GM23338 (cell line): ENCODE results near the gene TRPC5OS. TPM values are rescaled to one million over a fixed set of nuclear protein-coding genes. Genes with fewer than 3 reads are reported as not detected.
A peak's percentile ranks its signal among the peaks of the same experiment; 100 is the strongest.

Experiments used
- ATAC-seq: fragments of 200-7000 bp; cut with Tn5 transposase; 3 replicates; pipeline ENCODE4 v1.9.1; 2020
- DNase-seq: peaks from one replicate; pipeline ENCODE4 v3.0.0-alpha.2; 2015; ENCODE audit warnings: low spot score
- H2AFZ ChIP-seq: fragments of 200-600 bp; sonication (generic); 2 replicates; pipeline ENCODE4 v1.8.0; 2016; ENCODE audit warnings: antibody characterized with exemption, mild to moderate bottlenecking, moderate library complexity
- H3F3A ChIP-seq: fragments of 200-600 bp; sonication (generic); replicated peaks from 2 replicates; pipeline ENCODE4 v1.8.0; 2017; ENCODE audit warnings: antibody characterized with exemption, mixed run types, low read depth
- H3K27ac ChIP-seq: fragments of 200-600 bp; sonication (generic); 2 replicates; pipeline ENCODE4 v1.6.1; 2016; ENCODE audit warnings: low read depth
- H3K27me3 ChIP-seq: fragments of 200-600 bp; sonication (generic); 2 replicates; pipeline ENCODE4 v1.8.0; 2016; ENCODE audit warnings: mild to moderate bottlenecking, mixed run types, moderate library complexity; ENCODE audit not compliant: insufficient read depth
- H3K36me3 ChIP-seq: fragments of 200-600 bp; sonication (generic); 2 replicates; pipeline ENCODE4 v1.8.0; 2016; ENCODE audit warnings: mild to moderate bottlenecking; ENCODE audit not compliant: insufficient read depth
- H3K4me1 ChIP-seq: fragments of 200-600 bp; sonication (generic); 2 replicates; pipeline ENCODE4 v1.8.0; 2016; ENCODE audit warnings: mild to moderate bottlenecking, moderate library complexity; ENCODE audit not compliant: insufficient read depth
- H3K4me2 ChIP-seq: fragments of 200-600 bp; sonication (generic); 2 replicates; pipeline ENCODE4 v1.7.1; 2017; ENCODE audit warnings: mixed run types
- H3K4me3 ChIP-seq: fragments of 200-600 bp; sonication (generic); 2 replicates; pipeline ENCODE4 v1.6.1; 2016; ENCODE audit warnings: mixed run types
- H3K79me2 ChIP-seq: fragments of 200-600 bp; sonication (generic); replicated peaks from 2 replicates; pipeline ENCODE4 v1.8.0; 2017; ENCODE audit warnings: mild to moderate bottlenecking; ENCODE audit not compliant: insufficient read depth
- H3K9me2 ChIP-seq: fragments of 200-600 bp; sonication (generic); 2 replicates; pipeline ENCODE4 v1.8.0; 2017; ENCODE audit not compliant: insufficient read depth
- H4K20me1 ChIP-seq: fragments of 200-600 bp; sonication (generic); replicated peaks from 2 replicates; pipeline ENCODE4 v1.8.0; 2017; ENCODE audit warnings: mild to moderate bottlenecking; ENCODE audit not compliant: insufficient read depth
- H3K27ac Mint-ChIP-seq: 2 replicates; pipeline ENCODE4 v1.8.0; 2020; ENCODE audit warnings: inconsistent platforms, mild to moderate bottlenecking, moderate library complexity, mixed read lengths
- H3K27me3 Mint-ChIP-seq: 3 replicates; pipeline ENCODE4 v1.8.0; 2022; ENCODE audit warnings: low read depth, mild to moderate bottlenecking, moderate library complexity, mixed read lengths, inconsistent platforms; ENCODE audit not compliant: insufficient read depth, poor library complexity
- H3K36me3 Mint-ChIP-seq: 3 replicates; pipeline ENCODE4 v1.8.0; 2021; ENCODE audit warnings: low read depth, mild to moderate bottlenecking, inconsistent platforms, moderate library complexity, mixed read lengths
- H3K4me1 Mint-ChIP-seq: 3 replicates; pipeline ENCODE4 v1.8.0; 2020; ENCODE audit warnings: mild to moderate bottlenecking, inconsistent platforms, mixed read lengths
- H3K4me3 Mint-ChIP-seq: 3 replicates; pipeline ENCODE4 v1.8.0; 2021; ENCODE audit warnings: moderate library complexity, mild to moderate bottlenecking, inconsistent platforms, mixed read lengths
- H3K9me3 Mint-ChIP-seq: 3 replicates; pipeline ENCODE4 v1.8.0; 2020; ENCODE audit warnings: moderate library complexity, mild to moderate bottlenecking, inconsistent platforms, mixed read lengths
- CREB1 ChIP-seq: fragments of 250-450 bp; sonication (Bioruptor Pico); IDR thresholded peaks from 2 replicates; pipeline ENCODE4 v1.5.0; 2020; ENCODE audit warnings: low read depth, mild to moderate bottlenecking, moderate library complexity
- CTCF ChIP-seq, 2 experiments: fragments of 200-600 bp in 1 of 2; sonication (generic) in 1 of 2; conservative IDR thresholded peaks; 2 replicates each; pipeline versions ENCODE4 v1.5.1 to v1.6.1; 2016 to 2017; ENCODE audit warnings: antibody characterized with exemption in 2 of 2, low read depth in 2 of 2, mild to moderate bottlenecking in 2 of 2, moderate library complexity in 1 of 2
- ETS1 ChIP-seq: IDR thresholded peaks from 2 replicates; pipeline ENCODE4 v1.6.1; 2016; ENCODE audit warnings: antibody characterized with exemption
- EZH2 ChIP-seq: fragments of 200-600 bp; sonication (generic); IDR thresholded peaks from one replicate; pipeline ENCODE4 v1.8.0; 2017; ENCODE audit warnings: antibody characterized with exemption, mild to moderate bottlenecking, low read depth; ENCODE audit not compliant: unreplicated experiment
- EZH2phosphoT487 ChIP-seq: fragments of 200-600 bp; sonication (generic); IDR thresholded peaks from one replicate; pipeline ENCODE4 v1.8.1; 2018; ENCODE audit warnings: antibody characterized with exemption; ENCODE audit not compliant: unreplicated experiment
- JUNB ChIP-seq: IDR thresholded peaks from one replicate; pipeline ENCODE4 v1.6.1; 2016; ENCODE audit warnings: antibody characterized with exemption; ENCODE audit not compliant: unreplicated experiment
- NANOG ChIP-seq: IDR thresholded peaks from 2 replicates; pipeline ENCODE4 v1.6.1; 2016; ENCODE audit warnings: antibody characterized with exemption, borderline replicate concordance
- POLR2AphosphoS5 ChIP-seq: IDR thresholded peaks from 2 replicates; pipeline ENCODE4 v1.6.1; 2016; ENCODE audit warnings: antibody characterized with exemption, low read depth
- REST ChIP-seq: IDR thresholded peaks from one replicate; pipeline ENCODE4 v1.6.1; 2018; ENCODE audit warnings: antibody characterized with exemption; ENCODE audit not compliant: unreplicated experiment
- STAT1 ChIP-seq: IDR thresholded peaks from one replicate; pipeline ENCODE4 v1.6.1; 2016; ENCODE audit warnings: antibody characterized with exemption; ENCODE audit not compliant: unreplicated experiment
- ZNF114 ChIP-seq: fragments of 250-450 bp; sonication (Bioruptor Pico); IDR thresholded peaks from 2 replicates; pipeline ENCODE4 v1.5.0; 2020; ENCODE audit warnings: mild to moderate bottlenecking, moderate library complexity
- ZNF331 ChIP-seq: fragments of 250-450 bp; sonication (Bioruptor Pico); IDR thresholded peaks from 2 replicates; pipeline ENCODE4 v1.5.0; 2020; ENCODE audit warnings: low read depth, mild to moderate bottlenecking, moderate library complexity
- ZNF462 ChIP-seq: fragments of 250-450 bp; sonication (Bioruptor Pico); IDR thresholded peaks from 2 replicates; pipeline ENCODE4 v1.5.0; 2020; ENCODE audit warnings: mild to moderate bottlenecking, moderate library complexity
- polyA plus RNA-seq: library from polyadenylated mRNA; unstranded; fragments of >200 nt; fragmentation: Nextera tagmentation; extraction: Ambion mirVana; gene quantifications from 2 replicates; pipeline ENCODE4 v1.2.1, GENCODE V29; 2016
- total RNA-seq: library from RNA; depleted of rRNA; stranded (reverse); fragments of >200 nt; shearing (Covaris generic); gene quantifications from 2 replicates; pipeline ENCODE4 v1.2.3, GENCODE V29; 2014

Gene TRPC5OS
- total and polyA plus RNA-seq, 2 experiments from 2014 or later = not detected

- H3K4me2 ChIP-seq = no peak overlapping the region
- H3K27ac Mint-ChIP-seq = peak overlapping the region; percentile 92
- no peaks in the 10 kb centered on the region; the same call in 1 of the 2 replicates for H3K4me1 ChIP-seq
Measured at GRCh38 chrX:111868726-111869638, 7.0 kb upstream of the TRPC5OS start.

More at GRCh38 chrX:111868726-111869638, 7.0 kb upstream of the TRPC5OS start:
- H3K9me2 ChIP-seq = no peaks in the 10 kb centered on the region
- H3K79me2 ChIP-seq = no peaks in the 10 kb centered on the region
- TF ChIP-seq POLR2AphosphoS5 (no peak), ETS1 (no peak), REST (no peak), CTCF (conservative IDR thresholded peaks at IDR 0.05; ENCODE audit: low read depth in 2 of 2) (no peak), JUNB (no peak), CREB1 (no peak), ZNF462 (no peak), NANOG (no peak), EZH2phosphoT487 (no peak), STAT1 (no peak), ZNF331 (CRISPR knock-in tag) (no peak), ZNF114 (CRISPR knock-in tag) (no peak), EZH2 (no peak)
- no peaks in the 10 kb centered on the region for H3K36me3 ChIP-seq
- peaks cover 13% of the 10 kb centered on the region for H3K4me1 Mint-ChIP-seq
- no peak overlapping the region for H3K4me3 Mint-ChIP-seq
- no peaks in the 10 kb centered on the region for H3F3A ChIP-seq
- H3K36me3 Mint-ChIP-seq = no peaks in the 10 kb centered on the region
- H3K4me3 ChIP-seq = no peak overlapping the region
- peak overlapping the region; percentile 47; the same call in 1 of the 2 replicates for H3K27ac ChIP-seq
- no peaks in the 10 kb centered on the region for H3K27me3 Mint-ChIP-seq
- H3K9me3 Mint-ChIP-seq = no peaks in the 10 kb centered on the region
- no peaks in the 10 kb centered on the region for H4K20me1 ChIP-seq
- H2AFZ ChIP-seq = peak overlapping the region; percentile 32; the same call in 1 of the 2 replicates
- DNase-seq (no peak), ATAC-seq (no peak; the same call in 2 of the 3 replicates)
- no peaks in the 10 kb centered on the region for H3K27me3 ChIP-seq
